HG03045 (cell line): ENCODE measurements around the gene TMEM255A.

ENCODE experiments used
- ATAC-seq: cut with Tn5 transposase; IDR thresholded peaks from one replicate; pipeline ENCODE4 v1.9.1; 2021; ENCODE audit warnings: mild to moderate bottlenecking, moderate library complexity; ENCODE audit not compliant: unreplicated experiment

The TMEM255A gene

DNA sequence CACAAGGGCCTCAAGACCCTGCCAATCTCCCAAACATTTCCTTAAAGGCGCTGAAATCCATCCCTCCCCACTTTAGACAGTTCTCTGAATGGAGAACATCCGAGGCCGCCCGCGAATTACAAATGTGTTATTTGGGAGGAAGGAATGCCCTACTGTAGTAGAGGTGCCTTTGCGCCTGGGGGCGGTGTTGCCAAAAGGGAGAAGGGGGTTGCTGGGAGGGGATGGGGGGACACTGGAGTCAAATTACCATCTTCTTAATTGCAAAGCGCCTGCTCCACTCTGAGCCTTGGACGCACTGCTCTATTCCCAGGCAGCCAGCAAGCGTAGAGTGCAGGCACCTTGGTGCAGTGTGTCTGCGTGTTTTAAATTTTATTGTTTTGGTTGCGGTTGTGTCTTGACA lies 2.7 kb downstream of the TMEM255A start:
- ATAC-seq, result no peak

DNA sequence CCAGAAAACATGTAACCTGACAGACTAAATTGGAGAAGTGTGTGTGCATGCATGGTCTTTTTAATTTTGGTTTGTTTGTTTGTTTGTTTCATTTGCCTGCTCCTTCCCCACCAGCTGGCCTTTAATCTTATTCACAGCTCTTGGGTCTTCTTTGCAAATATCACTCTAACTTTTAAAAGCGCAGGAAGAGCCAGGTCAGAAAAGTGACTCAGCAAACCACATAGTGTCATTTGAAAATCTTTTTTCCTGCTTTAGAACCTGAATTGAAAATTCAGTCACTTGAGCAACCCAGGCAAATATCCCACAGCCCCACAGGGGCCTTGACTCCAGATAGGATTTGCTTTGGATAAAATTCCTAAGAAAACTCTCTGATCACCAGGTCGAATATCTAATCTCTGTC lies 4.6 kb downstream of the TMEM255A start:
- no peak for ATAC-seq

DNA sequence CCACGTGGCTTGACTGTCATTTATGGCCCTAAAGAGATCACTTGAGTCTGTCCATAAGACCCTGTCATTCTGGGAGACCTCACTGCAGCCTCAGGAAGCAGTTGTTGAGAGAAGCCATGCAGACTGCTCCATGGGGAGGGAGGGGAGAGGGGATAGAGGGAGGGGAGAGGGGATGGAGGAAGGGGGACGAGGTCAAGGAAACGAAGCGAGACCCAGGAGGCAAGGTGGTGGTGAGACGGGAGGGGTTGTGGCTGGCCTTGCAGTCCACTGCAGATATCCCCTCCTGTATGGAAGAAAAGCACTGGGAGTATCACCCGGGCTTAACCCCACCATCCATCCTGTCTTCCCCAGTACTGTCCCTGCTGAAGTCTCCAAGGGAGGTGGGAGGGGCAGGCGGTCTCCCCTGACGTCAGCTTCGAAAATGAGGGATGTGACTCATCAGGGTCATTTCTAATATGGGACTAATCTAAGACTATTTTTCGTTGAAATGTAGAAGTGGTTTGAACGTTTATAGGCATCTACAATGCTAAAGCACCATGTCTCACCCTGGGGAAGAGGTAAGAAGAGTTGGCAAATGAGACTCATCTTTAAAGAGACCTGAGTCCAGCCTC lies 5.6 kb downstream of the TMEM255A start:
- ATAC-seq, result no peak

DNA sequence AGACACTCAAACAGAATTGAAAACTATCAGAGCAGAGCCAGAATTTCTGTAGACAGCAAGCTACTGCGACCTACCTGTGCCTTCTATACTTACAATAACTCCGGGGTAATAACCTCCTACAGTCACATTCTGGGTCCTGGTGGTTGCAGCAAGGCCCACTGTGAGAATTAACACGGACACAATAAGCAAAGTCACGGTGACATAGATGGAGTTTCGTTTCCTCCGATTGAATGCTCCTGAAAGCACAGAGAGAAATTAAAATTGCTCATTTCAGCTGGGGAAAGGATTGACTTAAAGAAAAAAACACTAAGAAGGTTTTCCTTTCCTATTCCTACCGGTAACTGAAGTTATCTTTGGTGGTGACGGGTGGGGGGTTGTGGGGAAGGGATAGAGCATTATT lies 7.0 kb downstream of the TMEM255A start:
- no peak for ATAC-seq

DNA sequence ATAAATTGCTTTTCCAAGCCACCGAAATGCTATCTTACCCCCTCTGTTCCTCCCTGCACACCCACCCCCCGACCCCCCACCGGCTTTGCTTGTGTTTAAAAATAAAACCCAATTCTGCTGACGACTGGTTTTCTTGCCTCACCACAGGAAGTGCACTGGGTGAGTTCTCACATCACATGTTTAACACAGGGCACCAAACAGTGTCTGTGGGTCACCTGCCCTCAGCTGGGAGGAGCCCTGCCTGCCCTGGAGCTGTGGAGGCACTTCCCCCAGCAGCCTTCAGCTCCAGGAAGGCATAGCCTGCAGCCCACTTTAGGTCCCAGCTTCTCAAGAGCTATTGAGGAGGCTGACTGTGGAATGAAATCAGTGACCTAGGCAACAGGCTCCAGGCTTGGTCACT lies 8.8 kb downstream of the TMEM255A start:
- ATAC-seq, result peak; percentile 98

DNA sequence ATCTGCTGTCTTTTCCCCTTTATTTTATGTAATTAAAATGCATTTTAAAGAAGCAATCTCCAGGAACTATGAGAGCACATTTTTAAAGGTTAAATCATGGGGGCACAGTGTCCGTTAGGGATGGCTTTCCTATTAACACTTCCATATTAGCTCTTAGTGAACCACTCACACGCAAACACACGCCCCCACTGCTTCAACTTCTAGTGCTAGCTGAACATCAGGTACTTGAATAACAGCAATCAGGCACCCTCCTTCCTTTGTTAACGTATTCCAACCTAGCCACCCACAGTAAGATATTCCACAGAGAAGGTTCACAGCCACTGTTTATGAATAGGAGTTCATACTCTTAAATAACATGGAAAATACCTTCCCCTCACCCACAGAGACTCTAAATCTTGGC lies 9.3 kb downstream of the TMEM255A start:
- ATAC-seq, result no peak

DNA sequence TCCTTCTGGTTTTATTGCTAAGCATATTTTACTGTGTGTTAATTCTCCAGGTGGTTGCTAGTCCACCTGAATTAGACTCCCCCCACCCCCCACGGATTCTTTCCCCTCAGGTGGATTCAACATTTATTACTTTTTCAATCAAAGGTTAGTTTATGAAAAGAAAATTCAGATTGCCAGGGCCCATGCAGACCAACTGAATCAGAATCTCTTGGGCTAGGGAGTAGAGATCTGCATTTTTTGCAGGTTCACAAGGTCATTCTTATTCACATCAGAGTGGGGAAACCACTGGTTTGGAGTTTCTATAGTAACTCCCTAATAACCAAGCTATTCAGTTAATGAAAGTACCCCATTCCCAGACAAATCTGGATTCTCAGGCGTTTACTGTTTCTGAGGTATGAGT lies 9.8 kb downstream of the TMEM255A start:
- no peak for ATAC-seq

DNA sequence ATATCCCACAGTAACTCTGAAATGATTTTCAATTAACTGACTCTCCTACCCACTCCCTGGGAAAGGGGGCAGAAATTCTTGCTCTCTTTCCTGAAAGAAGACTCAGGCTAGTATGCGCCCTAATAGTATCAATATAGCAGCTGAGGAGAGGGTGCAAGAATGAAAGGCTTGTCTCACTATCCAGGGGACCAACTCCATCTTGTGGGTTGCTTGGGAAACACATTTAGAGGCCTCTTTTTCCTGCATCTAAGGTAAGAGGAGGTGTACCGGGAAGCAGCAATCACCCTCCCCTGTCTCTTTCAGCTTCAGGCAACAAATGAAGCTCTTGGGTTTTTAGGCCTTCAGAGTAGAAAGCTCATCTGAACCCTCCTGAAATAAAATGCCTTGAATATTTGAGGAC lies 11.3 kb downstream of the TMEM255A start:
- no peak for ATAC-seq

DNA sequence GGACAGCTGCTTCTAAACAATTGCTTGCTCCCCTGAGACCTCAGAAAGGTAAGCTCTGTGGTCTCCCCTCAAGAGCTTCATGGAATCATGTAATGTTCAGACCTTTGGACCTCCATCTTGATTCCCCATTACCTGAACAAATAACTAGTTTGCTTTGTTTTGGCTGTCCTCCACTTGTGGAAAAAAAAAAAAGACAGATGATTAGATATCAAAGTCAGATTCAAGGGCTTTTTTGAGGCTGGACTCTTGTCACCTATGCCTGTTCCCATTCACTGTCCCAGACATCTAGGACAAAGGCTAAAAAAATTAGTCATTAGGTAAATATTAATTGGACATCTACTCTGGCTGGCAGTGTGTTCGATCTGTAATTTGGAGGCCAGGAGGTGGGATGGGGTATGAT lies 13.3 kb downstream of the TMEM255A start:
- no peak for ATAC-seq

DNA sequence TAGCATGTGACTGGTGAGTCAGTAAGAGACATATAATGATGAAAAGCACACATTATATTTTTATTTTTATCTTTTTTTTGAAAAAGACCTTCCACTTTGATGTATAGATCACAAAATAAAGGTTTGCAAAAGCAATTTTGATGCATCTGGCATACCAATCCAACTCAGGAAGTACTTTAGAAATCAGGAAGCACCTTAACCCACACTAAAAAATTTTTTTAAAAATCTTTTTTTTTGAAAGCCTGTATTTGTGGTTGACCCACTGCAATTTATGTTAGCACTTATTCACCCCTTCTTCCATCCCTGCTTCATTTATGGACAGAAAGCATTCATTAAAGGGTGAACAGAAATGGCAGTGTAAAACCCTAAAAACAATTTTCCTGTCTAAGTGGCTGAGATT lies 16.6 kb downstream of the TMEM255A start:
- ATAC-seq, result no peak

DNA sequence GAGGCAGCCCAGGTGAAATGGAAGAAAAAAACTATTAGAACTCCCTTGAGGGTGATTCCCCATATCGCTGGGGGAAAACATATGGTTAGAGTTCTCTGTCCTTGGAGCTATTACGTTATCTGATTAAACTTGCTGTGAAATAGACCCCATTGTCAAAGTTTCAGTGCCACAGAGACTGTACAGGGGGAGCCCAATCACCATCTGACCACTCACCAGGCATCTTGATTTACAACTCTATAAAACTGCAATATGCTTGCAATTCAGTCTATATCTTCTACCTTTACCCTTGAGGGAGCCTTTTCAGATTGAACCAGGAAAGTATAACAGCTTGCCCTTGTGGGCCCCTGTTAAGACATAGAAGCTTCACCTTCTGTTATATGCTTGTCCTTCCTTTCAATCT lies 18.2 kb downstream of the TMEM255A start:
- ATAC-seq, result no peak

DNA sequence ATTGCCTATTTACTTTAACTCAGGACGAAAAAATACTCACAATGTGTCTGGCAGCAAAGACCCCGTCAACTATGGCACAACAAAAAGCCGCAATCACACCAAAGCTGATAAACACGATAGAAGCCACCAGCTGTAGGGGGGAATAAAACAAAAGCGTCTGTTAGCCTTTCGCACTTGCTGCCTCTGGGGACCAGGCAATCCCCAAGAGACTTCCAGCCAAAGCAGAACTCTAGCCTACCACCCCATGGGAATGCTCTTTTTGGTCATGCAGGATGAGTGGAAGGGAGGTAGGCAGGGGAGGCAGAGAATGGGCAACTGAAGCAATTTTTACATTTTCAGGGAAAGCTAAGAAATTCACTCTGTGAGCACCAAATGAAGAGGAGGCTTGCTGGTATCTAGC lies 20.1 kb downstream of the TMEM255A start:
- ATAC-seq, result no peak

DNA sequence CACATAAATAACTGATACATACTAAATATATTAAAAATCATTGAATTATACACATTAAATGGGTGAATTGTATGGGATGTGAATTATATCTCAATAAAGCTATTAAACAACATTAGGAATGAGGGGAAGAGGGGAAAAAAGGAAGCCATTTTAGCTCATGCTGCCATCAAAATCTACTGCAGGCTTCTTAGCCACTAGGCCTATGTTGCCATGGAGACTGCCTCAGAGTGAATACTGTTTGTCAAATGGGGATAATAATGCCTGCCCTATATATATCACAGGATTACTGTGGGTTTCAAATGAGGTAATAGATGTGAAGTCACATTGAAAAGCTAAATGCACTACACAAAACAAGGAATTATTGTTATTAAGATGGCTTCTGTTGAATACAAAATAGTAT lies 21.2 kb downstream of the TMEM255A start:
- ATAC-seq, result no peak

DNA sequence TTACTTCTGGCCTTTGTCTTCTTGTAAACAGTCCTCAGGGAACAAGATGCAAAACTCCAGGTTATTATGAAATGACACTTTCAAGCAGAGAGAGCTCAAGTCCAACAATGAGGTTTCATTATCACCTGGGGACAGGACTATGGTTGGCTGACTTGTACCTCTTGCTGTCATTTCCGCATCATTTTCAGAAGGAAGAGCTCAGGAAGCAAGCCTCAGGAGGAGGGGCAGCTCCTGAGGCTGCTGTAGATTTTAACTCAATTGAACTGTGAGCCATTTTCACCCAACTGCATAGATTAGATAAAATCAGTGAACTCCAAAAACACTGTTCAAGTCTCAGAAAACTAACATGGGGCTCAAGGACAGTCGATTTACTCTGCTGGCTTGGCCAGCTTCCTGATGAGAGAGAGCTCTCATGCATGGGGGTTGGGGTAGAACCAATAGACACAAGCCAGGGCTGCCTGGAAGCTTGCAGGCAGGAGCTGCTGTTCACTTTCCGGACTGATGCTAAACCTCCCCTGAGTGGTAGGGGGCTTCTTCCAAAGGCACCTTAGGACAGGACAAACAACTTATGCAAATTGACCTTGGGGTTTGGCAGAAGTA lies 23.6 kb downstream of the TMEM255A start:
- ATAC-seq, result no peak

DNA sequence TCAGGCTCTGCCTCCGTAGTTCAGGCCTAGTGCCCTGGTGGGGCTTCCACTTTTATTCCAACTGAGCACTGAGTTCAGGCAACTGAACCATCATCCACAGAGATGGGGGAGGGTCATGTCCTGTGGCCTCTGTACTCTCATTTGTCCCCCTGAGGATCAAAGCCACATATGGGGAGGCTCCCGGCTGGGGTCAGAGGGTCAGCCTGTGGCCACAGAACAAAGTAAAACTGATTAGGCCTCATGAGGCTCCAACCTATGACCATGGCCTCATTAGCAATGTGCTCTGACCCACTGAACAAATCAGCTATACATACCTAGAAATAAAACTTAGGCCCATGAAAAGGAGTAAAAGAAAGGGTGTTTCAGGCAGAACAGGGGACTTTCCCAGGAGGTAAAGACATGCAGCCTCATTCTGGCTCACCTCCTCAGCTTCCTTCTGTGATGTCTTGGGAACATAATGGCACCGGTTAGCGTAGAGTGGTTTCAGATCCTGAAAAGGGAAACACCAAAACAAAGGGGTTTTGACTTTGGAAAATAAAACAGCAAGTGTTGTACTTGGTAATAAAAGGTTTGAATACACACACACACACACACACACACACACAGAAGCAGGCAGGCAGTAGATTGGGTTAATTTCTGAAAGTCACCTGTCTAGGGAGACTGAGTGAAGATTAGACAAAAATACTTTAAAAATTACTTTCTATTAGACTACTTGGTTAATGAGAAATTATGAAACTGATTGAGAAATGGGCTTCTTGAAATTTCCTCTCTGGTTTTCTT lies 24.3 kb downstream of the TMEM255A start:
- no peak for ATAC-seq

DNA sequence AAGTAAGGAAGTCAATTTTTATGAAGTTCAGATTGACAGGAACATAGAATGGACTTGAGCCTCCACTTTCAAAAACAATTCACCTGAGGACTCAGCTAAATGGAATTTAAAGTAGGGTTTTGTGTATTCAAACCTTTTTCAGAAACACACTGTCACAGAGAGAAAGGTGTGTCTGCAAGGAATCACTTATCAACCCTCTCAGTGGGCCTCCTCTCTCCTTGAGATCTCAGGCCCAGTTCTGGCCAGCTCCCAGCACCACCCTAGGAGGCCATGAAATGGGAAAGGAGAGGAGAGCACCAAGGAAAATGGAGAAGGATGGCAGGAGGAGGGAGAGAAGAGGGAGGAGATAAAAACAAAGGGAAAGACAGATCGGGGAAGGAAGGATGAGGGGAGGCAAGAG lies 28.6 kb downstream of the TMEM255A start:
- no peak for ATAC-seq

DNA sequence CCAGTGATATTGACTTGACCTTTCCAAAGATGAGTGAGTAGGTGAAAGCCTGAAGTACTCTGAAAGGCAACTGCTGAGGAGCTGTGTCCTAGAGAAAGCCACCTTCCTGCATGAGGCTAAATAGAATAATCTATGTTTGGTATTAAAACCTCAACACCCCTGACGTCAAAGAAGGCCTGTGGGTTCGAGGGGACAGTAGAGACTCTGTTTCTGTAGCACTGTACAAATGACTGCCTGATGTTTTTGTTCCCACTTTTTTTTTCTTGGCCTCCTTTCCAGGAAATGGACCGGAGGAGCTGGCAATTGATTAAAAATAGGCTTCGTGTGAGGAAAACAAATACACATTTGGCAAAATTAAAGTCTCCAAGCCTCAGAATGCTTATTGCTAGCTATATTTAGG lies 29.5 kb downstream of the TMEM255A start:
- ATAC-seq, result no peak

DNA sequence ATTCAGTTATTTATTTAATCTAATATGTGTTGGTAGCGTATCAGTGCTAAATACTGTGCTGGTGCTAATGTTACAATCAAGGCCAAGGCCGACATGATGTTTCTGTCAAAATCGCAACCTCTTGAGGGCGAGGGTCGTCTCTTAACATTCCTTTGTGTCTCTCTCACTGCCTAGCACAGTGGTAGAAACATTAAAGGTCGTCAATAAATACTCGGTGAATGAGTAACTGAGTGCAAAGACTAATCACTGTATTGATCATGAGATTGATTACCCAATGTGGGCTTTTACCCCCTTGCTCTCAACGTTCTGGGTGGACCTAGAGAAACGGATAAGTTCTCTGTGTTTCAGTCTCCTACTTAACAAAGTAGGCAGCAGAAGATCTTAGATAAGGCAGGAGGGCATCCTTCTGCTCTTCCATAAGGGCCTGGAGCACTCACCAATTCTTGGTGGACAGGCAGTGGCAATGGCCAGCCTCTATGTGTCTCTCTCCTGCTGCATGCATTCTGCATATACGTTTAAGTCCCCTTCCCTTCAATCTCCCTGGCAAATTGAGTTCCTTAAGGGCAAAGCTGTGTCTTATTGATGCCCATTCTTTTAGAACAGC lies 30.1 kb downstream of the TMEM255A start:
- ATAC-seq, result no peak

DNA sequence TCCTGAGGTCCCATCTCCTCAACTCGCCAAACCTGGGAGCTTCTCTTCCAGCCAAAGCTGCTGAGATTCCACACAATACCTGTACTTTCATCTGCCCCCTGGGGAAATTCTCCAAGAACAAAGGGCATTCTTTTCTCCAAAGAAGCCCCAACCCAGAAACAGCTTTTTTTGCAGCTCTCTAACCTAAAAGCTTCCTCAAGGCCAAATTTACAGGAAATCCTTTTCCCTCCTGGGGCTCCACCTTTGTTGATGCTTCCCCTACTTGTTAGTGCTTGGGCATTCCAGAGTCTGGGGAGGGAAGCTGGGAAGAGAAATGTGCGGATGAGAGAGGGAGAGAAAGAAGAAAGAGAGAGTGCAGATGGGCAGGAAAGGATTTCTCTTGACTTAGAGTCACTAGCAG lies 36.3 kb downstream of the TMEM255A start:
- no peak for ATAC-seq

DNA sequence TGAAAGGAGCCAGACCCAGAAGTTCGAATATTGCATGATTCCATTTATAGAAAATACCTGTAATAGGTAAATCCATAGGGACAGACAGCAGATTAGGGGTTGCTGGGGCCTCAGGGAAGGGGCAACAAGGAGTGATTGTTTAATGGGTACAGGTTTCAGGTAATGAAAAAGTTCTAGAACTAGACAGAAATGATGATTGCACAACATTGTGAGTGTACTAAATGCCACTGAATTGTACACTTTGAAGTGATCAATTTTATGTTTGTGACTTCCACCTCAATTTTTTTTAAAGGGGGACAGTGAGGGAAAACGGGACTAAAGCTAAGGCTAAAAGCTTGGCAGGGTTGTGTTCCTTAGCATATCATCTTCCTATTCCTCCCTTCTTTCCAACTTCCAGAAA lies 37.1 kb downstream of the TMEM255A start:
- no peak for ATAC-seq

DNA sequence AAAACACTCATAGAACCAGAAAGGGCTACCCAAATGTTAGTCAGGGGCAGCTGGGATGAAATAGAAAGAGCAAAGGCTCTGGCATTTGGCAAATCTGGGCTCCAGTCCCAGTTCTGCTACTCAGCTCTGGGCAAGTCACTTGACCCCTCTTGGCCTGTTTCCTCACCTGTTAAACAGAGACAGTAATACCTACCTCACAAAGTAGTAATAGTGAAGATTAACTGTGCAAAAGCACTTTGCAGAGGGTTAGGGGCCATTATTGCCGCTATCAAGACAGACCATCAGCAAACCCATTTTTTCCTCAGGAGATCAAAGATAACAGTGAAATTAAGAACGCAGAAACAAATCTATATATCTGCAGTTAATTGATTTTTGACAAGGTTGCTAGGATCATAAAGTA lies 40.0 kb downstream of the TMEM255A start:
- no peak for ATAC-seq

DNA sequence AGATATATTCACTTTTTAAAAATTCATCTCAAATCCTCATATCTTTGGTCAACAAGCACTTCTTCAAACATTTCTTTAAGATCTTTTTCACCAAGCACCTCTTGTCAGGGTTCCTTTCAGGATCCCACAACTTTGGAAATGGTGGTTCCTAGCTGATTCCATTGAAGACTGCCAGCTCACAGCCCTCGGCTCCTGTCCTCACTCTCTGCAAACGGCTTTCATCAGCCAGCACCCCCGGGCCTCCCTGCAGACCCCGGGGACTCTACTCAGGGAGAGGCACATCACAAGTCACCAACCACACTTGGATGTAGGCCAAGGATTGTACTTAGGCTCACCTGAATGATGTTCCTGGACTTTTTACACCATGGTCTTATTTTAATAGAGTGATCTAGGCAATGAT lies 40.7 kb downstream of the TMEM255A start:
- ATAC-seq, result no peak
